Endodermal cell (in vitro differentiated cells): ENCODE results near the gene INSR. TPM values are rescaled to one million over a fixed set of nuclear protein-coding genes. Genes with fewer than 3 reads are reported as not detected.

Experiments used
- DNase-seq: peaks from one replicate; pipeline ENCODE4 v3.0.0-alpha.2; 2017
- H3K27ac ChIP-seq: 2 replicates; pipeline ENCODE4 v1.5.1; 2013; ENCODE audit warnings: mild to moderate bottlenecking, low read depth, low read length, moderate library complexity
- H3K27me3 ChIP-seq: 2 replicates; pipeline ENCODE4 v1.6.1; 2013; ENCODE audit warnings: mild to moderate bottlenecking, low read length, moderate library complexity; ENCODE audit not compliant: insufficient read depth, control insufficient read depth, poor library complexity, severe bottlenecking
- H3K36me3 ChIP-seq: 2 replicates; pipeline ENCODE4 v1.7.0; 2013; ENCODE audit warnings: mild to moderate bottlenecking, low read length, moderate library complexity; ENCODE audit not compliant: control insufficient read depth, insufficient read depth
- H3K4me1 ChIP-seq: one replicate; pipeline ENCODE4 v1.7.0; 2013; ENCODE audit warnings: low read length; ENCODE audit not compliant: control insufficient read depth, insufficient read depth
- H3K4me3 ChIP-seq: 2 replicates; pipeline ENCODE4 v1.5.1; 2013; ENCODE audit warnings: mild to moderate bottlenecking, low read length, moderate library complexity
- H3K9ac ChIP-seq: 2 replicates; pipeline ENCODE4 v1.6.1; 2013; ENCODE audit warnings: mild to moderate bottlenecking, low read length, moderate library complexity; ENCODE audit not compliant: poor library complexity, severe bottlenecking; ENCODE audit errors: extremely low read depth
- H3K9me3 ChIP-seq: 2 replicates; pipeline ENCODE4 v1.6.1; 2013; ENCODE audit warnings: mild to moderate bottlenecking, low read length, moderate library complexity; ENCODE audit not compliant: control insufficient read depth
- H3K27ac Mint-ChIP-seq: 2 replicates; pipeline ENCODE4 v1.8.0; 2020; ENCODE audit warnings: mixed read lengths
- H3K27me3 Mint-ChIP-seq: 2 replicates; pipeline ENCODE4 v1.8.0; 2021; ENCODE audit warnings: mild to moderate bottlenecking, mixed read lengths; ENCODE audit not compliant: insufficient read depth
- H3K36me3 Mint-ChIP-seq: 2 replicates; pipeline ENCODE4 v1.8.0; 2020; ENCODE audit warnings: low read depth, mixed read lengths
- H3K4me1 Mint-ChIP-seq: 2 replicates; pipeline ENCODE4 v1.8.0; 2020; ENCODE audit warnings: mixed read lengths
- H3K4me3 Mint-ChIP-seq: 2 replicates; pipeline ENCODE4 v1.8.0; 2020; ENCODE audit warnings: mild to moderate bottlenecking, moderate library complexity, mixed read lengths
- H3K9me3 Mint-ChIP-seq: 2 replicates; pipeline ENCODE4 v1.8.0; 2020; ENCODE audit warnings: mild to moderate bottlenecking, mixed read lengths
- WGBS, 2 experiments: methylation state at CpG; one replicate each; pipeline versions ENCODE4 v1.1.5 to v1.1.7; 2013; ENCODE audit warnings: missing lambda C conversion rate in 2 of 2, mixed read lengths in 1 of 2; ENCODE audit not compliant: insufficient coverage in 1 of 2, insufficient read length in 1 of 2; 5-methylcytosine and 5-hydroxymethylcytosine counted together
- total RNA-seq, 2 donors: library from RNA; stranded (reverse); fragmentation: NEBNext Ultra II Directional in 1 of 2; extraction: Animal tissue kit (Norgen Biotek cat#: 25700) in 1 of 2; gene quantifications; 2 replicates in 1 of 2; 3 replicates in 1 of 2; pipeline ENCODE4 v1.2.1, GENCODE V29; 2021
- TF ChIP-seq, protein P1 (sequence below): fragments of 200-600 bp; sonication (generic); conservative IDR thresholded peaks from 2 replicates; pipeline ENCODE4 v1.5.0; 2021; ENCODE audit warnings: antibody characterized with exemption, mild to moderate bottlenecking

The INSR gene
- total RNA-seq, 2 donors from 2014 or later, result 31.3 to 31.5 TPM

DNA sequence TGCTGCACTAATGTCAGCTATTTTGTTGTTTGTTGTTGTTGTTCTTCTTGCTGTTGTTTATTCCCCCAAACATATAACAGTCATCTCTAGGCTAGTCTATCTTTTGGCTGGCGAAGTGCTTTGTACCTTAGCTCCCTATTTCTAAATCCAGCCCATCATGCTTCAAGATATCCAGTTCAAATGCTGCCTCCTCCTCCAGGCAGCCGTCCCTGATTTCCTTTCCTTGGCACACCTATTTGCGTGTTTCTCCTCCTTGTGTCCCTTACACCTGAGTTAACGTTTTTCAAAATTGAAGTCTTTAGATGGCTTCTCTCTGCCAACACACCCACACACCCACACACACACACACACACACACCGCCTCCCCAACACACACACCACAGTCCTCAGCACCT is 25.5 kb downstream of the INSR start:
- no peak for DNase-seq
- Mint-ChIP-seq H3K9me3 (no peaks in the 10 kb centered on the region), H3K4me3 (no peak overlapping the region), H3K27me3 (no peaks in the 10 kb centered on the region), H3K36me3 (peaks cover 21% of the 10 kb centered on the region), H3K4me1 (peaks cover 10% of the 10 kb centered on the region), H3K27ac (no peak overlapping the region)
- Histone ChIP-seq H3K9me3 (no peaks in the 10 kb centered on the region), H3K27me3 (no peaks in the 10 kb centered on the region), H3K27ac (no peak overlapping the region), H3K4me1 (no peaks in the 10 kb centered on the region), H3K9ac (no peak overlapping the region), H3K4me3 (no peak overlapping the region), H3K36me3 (peaks cover 12% of the 10 kb centered on the region)
- WGBS, 2 experiments, result 82 to 100% methylated on average over 1 to 5 of the region's 5 CpGs
- TF ChIP-seq, protein P1, sequence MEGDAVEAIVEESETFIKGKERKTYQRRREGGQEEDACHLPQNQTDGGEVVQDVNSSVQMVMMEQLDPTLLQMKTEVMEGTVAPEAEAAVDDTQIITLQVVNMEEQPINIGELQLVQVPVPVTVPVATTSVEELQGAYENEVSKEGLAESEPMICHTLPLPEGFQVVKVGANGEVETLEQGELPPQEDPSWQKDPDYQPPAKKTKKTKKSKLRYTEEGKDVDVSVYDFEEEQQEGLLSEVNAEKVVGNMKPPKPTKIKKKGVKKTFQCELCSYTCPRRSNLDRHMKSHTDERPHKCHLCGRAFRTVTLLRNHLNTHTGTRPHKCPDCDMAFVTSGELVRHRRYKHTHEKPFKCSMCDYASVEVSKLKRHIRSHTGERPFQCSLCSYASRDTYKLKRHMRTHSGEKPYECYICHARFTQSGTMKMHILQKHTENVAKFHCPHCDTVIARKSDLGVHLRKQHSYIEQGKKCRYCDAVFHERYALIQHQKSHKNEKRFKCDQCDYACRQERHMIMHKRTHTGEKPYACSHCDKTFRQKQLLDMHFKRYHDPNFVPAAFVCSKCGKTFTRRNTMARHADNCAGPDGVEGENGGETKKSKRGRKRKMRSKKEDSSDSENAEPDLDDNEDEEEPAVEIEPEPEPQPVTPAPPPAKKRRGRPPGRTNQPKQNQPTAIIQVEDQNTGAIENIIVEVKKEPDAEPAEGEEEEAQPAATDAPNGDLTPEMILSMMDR, result no peak

DNA sequence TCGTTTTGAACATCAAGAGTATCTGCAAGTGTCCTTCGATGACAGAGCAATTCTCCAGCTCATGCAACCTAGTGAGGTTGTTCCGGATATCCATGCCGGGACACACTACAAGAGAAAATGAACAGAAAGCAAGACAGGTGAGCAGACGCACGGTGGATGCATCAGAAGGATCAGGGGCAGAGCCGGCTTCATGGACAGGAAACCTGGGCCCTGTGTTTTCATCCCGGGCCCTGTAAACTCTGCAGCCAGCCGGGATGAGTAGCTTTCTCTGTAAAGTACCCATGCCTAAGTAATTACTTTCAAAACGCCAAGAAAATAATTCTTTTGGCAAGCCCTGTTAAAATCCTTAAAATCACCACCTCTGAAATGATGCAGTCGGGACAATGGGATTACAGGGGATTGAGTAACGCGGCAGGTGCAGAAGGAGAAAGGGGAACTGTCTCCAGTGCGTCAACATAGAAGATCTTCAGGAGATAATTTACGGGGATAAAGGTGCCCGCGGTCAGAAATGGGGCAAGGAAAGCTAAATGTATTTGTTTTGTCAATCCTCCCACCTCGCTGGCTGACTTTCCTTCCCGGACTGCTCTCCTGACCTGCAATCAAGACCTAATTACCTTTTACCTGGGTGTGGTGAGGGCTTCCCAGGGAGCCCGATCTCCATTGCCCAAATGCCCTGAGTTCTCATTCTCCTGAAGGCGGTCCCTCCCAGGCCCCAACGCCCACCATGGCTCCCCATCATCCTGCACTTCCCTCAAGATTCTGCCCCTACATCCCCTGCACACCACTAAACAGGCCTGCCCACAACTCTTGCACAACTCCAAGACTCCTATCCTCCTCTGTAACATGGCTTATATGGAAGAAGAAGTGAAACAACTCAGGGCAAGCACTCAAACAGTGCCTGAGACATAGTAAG is 26.2 kb downstream of the INSR start:
- peaks cover 14% of the 10 kb centered on the region for H3K4me1 Mint-ChIP-seq
- DNase-seq, result no peak
- Histone ChIP-seq H3K27ac (no peak overlapping the region), H3K27me3 (no peaks in the 10 kb centered on the region), H3K9me3 (no peaks in the 10 kb centered on the region), H3K4me1 (no peaks in the 10 kb centered on the region), H3K36me3 (peaks cover 12% of the 10 kb centered on the region), H3K9ac (no peak overlapping the region), H3K4me3 (no peak overlapping the region)
- WGBS, 2 experiments, result 90 to 92% methylated on average over 15 to 22 of the region's 22 CpGs
- H3K27ac Mint-ChIP-seq, result no peak overlapping the region
- TF ChIP-seq, protein P1, result no peak
- peaks cover 21% of the 10 kb centered on the region for H3K36me3 Mint-ChIP-seq
- H3K4me3 Mint-ChIP-seq, result no peak overlapping the region
- no peaks in the 10 kb centered on the region for H3K9me3 Mint-ChIP-seq
- H3K27me3 Mint-ChIP-seq, result no peaks in the 10 kb centered on the region

DNA sequence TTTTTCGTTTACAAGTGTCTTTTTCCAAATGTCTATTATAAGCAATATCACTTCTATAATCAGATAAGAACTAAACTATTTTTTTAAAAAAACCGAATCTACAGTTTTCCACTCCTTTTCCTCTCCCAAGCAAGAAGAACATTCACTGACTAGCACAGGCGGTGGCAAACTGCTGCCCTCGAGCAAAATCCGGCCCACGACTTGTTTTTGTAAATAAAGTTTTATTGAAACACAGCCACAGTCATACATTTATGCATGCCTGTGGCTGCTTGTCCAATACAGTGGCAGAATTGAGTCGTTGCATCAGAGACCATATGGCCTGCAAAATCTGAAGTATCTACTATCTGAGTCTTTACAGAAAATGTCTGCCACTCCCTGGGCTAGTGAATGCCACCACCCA is 27.4 kb downstream of the INSR start:
- 92 to 100% methylated on average over 6 to 7 of the region's 7 CpGs for WGBS, 2 experiments
- H3K4me3 Mint-ChIP-seq, result no peak overlapping the region

More for the DNA sequence above, 27.4 kb downstream of the INSR start:
- DNase-seq, result no peak
- TF ChIP-seq, protein P1, result no peak
- H3K27me3 Mint-ChIP-seq, result no peaks in the 10 kb centered on the region
- H3K9me3 Mint-ChIP-seq, result no peaks in the 10 kb centered on the region
- H3K27ac ChIP-seq, result no peak overlapping the region
- H3K27ac Mint-ChIP-seq, result no peak overlapping the region
- no peak overlapping the region for H3K4me3 ChIP-seq
- peaks cover 12% of the 10 kb centered on the region for H3K36me3 ChIP-seq
- H3K27me3 ChIP-seq, result no peaks in the 10 kb centered on the region
- no peak overlapping the region for H3K9ac ChIP-seq
- H3K4me1 ChIP-seq, result no peaks in the 10 kb centered on the region
- no peaks in the 10 kb centered on the region for H3K9me3 ChIP-seq
- peaks cover 16% of the 10 kb centered on the region for H3K4me1 Mint-ChIP-seq
- peaks cover 21% of the 10 kb centered on the region for H3K36me3 Mint-ChIP-seq
